Lower leg skin (tissue), 4 donors: Measurements from ENCODE around the gene CCNT1. TPM values are rescaled to one million over a fixed set of nuclear protein-coding genes. Genes with fewer than 3 reads are reported as not detected.

ENCODE experiments used
- DNase-seq, 2 donors: peaks; one replicate each; pipeline ENCODE4 v3.0.0-alpha.2; 2019; ENCODE audit warnings: low spot score in 2 of 2
- H3K4me3 ChIP-seq: fragments of 200-600 bp; sonication (generic); 2 replicates; pipeline ENCODE4 v1.5.1; 2017; ENCODE audit warnings: mild to moderate bottlenecking, low read depth; ENCODE audit not compliant: poor library complexity, severe bottlenecking
- POLR2A ChIP-seq, 2 donors: fragments of 450-650 bp; IDR thresholded peaks; one replicate each; pipeline ENCODE4 v1.6.1; 2016 to 2017; ENCODE audit warnings: antibody characterized with exemption in 2 of 2, mild to moderate bottlenecking in 1 of 2, moderate library complexity in 1 of 2
- WGBS, 2 donors: methylation state at CpG; one replicate each; pipeline ENCODE4 v1.1.5; 2018; 5-methylcytosine and 5-hydroxymethylcytosine counted together
- intact Hi-C: fragments of 100-400 bp; cut with DNase I; formaldehyde crosslinking; loops from one replicate; pipeline ENCODE4 v1.15.0; 2023; ENCODE audit warnings: low total_unique reads
- total RNA-seq, 4 donors: library from RNA; depleted of rRNA; stranded (reverse); fragments of >200 nt; gene quantifications; one replicate each; pipeline ENCODE4 v1.1.0, GENCODE V29; 2016
- TF ChIP-seq, protein P1 (sequence below), 3 donors: fragments of 450-650 bp; IDR thresholded peaks; one replicate each; pipeline ENCODE4 v1.5.1; 2016; ENCODE audit warnings: antibody characterized with exemption in 3 of 3, mild to moderate bottlenecking in 3 of 3, moderate library complexity in 2 of 3

Gene CCNT1
- total RNA-seq, 4 donors from 2014 or later: 19.3 to 34.9 (median 31.5) TPM

- intact Hi-C loops: no loop called here
- DNase-seq: no peak
- TF ChIP-seq POLR2A (IDR thresholded peaks at IDR 0.05): no peak
- TF ChIP-seq, protein P1, sequence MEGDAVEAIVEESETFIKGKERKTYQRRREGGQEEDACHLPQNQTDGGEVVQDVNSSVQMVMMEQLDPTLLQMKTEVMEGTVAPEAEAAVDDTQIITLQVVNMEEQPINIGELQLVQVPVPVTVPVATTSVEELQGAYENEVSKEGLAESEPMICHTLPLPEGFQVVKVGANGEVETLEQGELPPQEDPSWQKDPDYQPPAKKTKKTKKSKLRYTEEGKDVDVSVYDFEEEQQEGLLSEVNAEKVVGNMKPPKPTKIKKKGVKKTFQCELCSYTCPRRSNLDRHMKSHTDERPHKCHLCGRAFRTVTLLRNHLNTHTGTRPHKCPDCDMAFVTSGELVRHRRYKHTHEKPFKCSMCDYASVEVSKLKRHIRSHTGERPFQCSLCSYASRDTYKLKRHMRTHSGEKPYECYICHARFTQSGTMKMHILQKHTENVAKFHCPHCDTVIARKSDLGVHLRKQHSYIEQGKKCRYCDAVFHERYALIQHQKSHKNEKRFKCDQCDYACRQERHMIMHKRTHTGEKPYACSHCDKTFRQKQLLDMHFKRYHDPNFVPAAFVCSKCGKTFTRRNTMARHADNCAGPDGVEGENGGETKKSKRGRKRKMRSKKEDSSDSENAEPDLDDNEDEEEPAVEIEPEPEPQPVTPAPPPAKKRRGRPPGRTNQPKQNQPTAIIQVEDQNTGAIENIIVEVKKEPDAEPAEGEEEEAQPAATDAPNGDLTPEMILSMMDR (IDR thresholded peaks at IDR 0.05): no peak
- 88 to 94% methylated on average over 4 of the region's 4 CpGs for WGBS, 2 donors
- H3K4me3 ChIP-seq: no peak overlapping the region
Measured at GRCh38 chr12:48690436-48690835, 26.1 kb downstream of the CCNT1 start.

- intact Hi-C loops: no loop called here
- no peak for DNase-seq
- 63 to 65% methylated on average over 1 of the region's 1 CpG for WGBS, 2 donors
- TF ChIP-seq POLR2A (IDR thresholded peaks at IDR 0.05): no peak
- H3K4me3 ChIP-seq: no peak overlapping the region
Measured at GRCh38 chr12:48688836-48689235, 27.7 kb downstream of the CCNT1 start.

- TF ChIP-seq POLR2A (IDR thresholded peaks at IDR 0.05): no peak
- TF ChIP-seq, protein P1 (IDR thresholded peaks at IDR 0.05): no peak
- intact Hi-C loops: no loop called here
- H3K4me3 ChIP-seq: no peak overlapping the region
- DNase-seq: no peak
- 65 to 71% methylated on average over 4 of the region's 4 CpGs for WGBS, 2 donors
Measured at GRCh38 chr12:48687592-48687991, 28.9 kb downstream of the CCNT1 start.

DNA sequence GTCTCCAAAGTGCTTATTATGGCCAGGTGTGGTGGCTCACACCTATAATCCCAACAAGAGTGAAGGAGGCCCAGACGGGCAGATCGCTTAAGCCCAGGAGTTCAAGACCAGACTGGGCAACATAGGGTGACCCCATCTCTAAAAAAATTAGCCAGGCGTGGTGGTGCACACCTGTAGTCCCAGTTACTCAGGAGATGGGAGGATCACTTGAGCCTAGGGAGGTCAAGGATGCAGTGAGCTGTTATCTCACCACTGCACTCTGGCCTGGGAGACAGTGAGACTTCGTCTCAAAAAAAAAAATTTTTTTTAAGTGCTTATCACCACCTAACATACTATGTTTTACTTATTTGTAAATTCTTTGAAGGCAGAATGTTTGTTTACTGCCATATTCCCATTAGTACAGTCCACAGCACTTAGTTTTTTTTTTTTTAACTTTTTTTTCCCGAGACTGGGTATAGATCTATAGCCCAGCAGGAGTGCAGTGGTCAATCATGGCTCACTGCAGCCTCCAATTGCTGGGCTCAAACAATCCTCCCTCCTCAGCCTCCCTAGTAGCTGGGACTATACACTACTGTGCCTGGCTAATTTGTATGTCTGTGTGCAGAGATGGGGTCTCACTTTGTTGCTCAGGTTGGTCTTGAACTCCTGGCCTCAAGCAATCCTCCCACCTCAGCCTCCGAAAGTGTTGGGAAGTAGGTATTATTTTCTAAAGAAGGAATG, 29.7 kb downstream of the CCNT1 start:
- TF ChIP-seq, protein P1 (IDR thresholded peaks at IDR 0.05): no peak
- no peak for TF ChIP-seq POLR2A (IDR thresholded peaks at IDR 0.05)
- 88 to 90% methylated on average over 6 of the region's 6 CpGs for WGBS, 2 donors
- no peak for DNase-seq
- intact Hi-C loops: no loop called here
- H3K4me3 ChIP-seq: no peak overlapping the region

DNA sequence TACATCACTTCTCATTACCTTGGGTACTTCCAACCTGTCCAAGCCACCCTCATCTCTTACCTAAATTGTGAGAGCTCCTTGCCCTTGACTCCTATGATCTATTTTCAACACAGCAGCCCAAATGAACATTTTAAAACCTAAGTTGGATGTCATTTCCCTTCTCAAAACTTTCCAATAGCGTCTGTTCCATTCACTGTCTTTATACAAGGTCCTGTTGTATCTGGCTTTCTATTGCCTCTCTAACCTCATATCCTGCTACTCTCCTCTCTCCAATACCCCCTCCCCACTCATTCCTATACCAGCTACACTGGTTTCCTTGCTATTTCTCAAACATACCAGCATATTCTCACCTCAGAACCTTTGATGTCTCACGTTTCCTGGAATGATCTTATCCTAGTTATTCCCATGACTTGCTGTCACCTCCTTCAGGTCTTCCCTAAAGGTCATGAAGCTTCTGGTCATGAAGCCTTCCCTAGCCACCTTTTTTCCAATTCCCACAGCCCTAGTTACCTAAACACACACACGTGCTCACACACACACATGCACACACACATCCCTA, 30.4 kb downstream of the CCNT1 start:
- no peak for DNase-seq
- intact Hi-C loops: no loop called here
- H3K4me3 ChIP-seq: no peak overlapping the region
- TF ChIP-seq, protein P1 (IDR thresholded peaks at IDR 0.05): no peak
- TF ChIP-seq POLR2A (IDR thresholded peaks at IDR 0.05): no peak
- 52 to 54% methylated on average over 3 of the region's 3 CpGs for WGBS, 2 donors

- intact Hi-C loops: no loop called here
- WGBS, 2 donors: 90 to 91% methylated on average over 4 of the region's 4 CpGs
- TF ChIP-seq, protein P1 (IDR thresholded peaks at IDR 0.05): no peak
- TF ChIP-seq POLR2A (IDR thresholded peaks at IDR 0.05): no peak
- no peak for DNase-seq
- H3K4me3 ChIP-seq: no peak overlapping the region
Measured at GRCh38 chr12:48683534-48683933, 33.0 kb downstream of the CCNT1 start.
